ENCODE results near the gene ARHGAP26. TPM values are rescaled to one million over a fixed set of nuclear protein-coding genes. Genes with fewer than 3 reads are reported as not detected.
"Not testable (repeated sequence)": the region's sequence is repeated elsewhere in the genome, so short reads cannot be mapped to it uniquely, and the experiment has no call there.

The ARHGAP26 gene
- total RNA-seq, 1 donor from 2014 or later = 14.1 TPM

DNA sequence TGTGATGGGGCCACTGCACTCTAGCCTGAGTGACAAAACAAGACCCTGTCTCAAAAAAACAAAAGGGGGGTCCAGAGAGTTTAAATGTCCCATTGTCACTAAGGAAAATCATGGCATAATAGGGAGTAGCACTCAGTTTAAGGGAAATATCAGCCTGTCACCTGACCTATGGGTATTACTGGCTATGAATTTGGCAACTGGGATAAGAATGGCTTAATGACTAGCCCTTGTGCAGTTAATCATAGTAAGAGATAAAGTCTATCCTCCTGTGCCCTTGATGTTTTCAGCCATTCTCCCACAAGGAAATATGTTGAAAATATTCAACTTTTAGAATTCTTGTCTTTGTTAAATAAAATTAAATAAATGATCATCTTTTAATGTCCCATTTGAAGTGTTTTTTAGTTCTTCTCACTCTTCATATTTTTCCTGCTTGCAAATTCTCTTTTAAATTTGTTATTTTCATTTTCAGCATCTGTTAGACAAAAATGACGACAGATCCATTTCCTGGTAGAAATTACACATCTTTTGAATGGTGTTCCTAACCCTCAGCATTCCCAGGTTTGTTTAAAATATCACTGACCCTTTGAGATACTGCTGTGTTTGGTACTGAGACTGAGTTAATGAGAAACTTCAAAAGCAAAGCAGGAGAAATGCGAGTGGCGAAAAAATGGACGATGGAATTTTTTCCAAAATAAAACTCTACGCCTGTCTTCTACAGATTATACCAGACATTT lies 191.4 kb downstream of the ARHGAP26 start:
- no peaks in the 10 kb centered on the region for H3K36me3 Mint-ChIP-seq (ENCODE audit: unreplicated experiment)
- peaks cover 17% of the 10 kb centered on the region for H3K4me1 Mint-ChIP-seq (ENCODE audit: unreplicated experiment)
- no peaks in the 10 kb centered on the region for H3K9me3 Mint-ChIP-seq (ENCODE audit: unreplicated experiment)
- no peak overlapping the region for H3K4me3 Mint-ChIP-seq (ENCODE audit: unreplicated experiment)
- TF ChIP-seq CTCF (IDR thresholded peaks at IDR 0.05) = no peak
- no peak for DNase-seq (ENCODE audit: extremely low spot score, unreplicated experiment)
- H3K27me3 Mint-ChIP-seq (ENCODE audit: unreplicated experiment) = no peaks in the 10 kb centered on the region
- H3K27ac Mint-ChIP-seq (ENCODE audit: unreplicated experiment) = no peak overlapping the region

DNA sequence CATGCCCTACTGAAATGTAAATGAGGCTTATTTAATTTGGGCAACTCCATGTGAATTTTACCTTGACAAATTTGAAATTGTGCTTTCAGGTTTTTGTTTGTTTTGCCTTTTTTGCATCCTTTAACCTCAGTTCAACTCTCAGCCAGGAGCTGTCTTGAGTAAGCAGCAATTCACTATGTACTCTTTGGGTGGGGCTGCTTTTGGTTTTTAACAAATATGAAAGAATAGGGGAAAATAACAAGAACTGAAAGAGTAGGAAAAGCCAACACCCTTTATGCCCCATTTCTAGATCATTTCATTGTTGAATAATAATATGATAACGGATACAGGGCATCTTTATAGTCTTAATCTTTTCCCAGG lies 192.0 kb downstream of the ARHGAP26 start:
- no peak for DNase-seq (ENCODE audit: extremely low spot score, unreplicated experiment)
- Mint-ChIP-seq H3K27ac (ENCODE audit: unreplicated experiment) (peak overlapping the region; percentile 14), H3K4me1 (ENCODE audit: unreplicated experiment) (peaks cover 16% of the 10 kb centered on the region), H3K4me3 (ENCODE audit: unreplicated experiment) (no peak overlapping the region), H3K27me3 (ENCODE audit: unreplicated experiment) (no peaks in the 10 kb centered on the region), H3K9me3 (ENCODE audit: unreplicated experiment) (no peaks in the 10 kb centered on the region), H3K36me3 (ENCODE audit: unreplicated experiment) (no peaks in the 10 kb centered on the region)
- no peak for TF ChIP-seq CTCF (IDR thresholded peaks at IDR 0.05)

GRCh38 chr5:142965258-142966120 lies 195.3 kb downstream of the ARHGAP26 start:
- H3K4me1 Mint-ChIP-seq (ENCODE audit: unreplicated experiment); H3K27me3 Mint-ChIP-seq (ENCODE audit: unreplicated experiment); H3K9me3 Mint-ChIP-seq (ENCODE audit: unreplicated experiment); H3K4me3 Mint-ChIP-seq (ENCODE audit: unreplicated experiment); H3K27ac Mint-ChIP-seq (ENCODE audit: unreplicated experiment); DNase-seq (ENCODE audit: extremely low spot score, unreplicated experiment); H3K36me3 Mint-ChIP-seq (ENCODE audit: unreplicated experiment): not testable (repeated sequence)
- peak; percentile 66 for TF ChIP-seq CTCF (IDR thresholded peaks at IDR 0.05)

DNA sequence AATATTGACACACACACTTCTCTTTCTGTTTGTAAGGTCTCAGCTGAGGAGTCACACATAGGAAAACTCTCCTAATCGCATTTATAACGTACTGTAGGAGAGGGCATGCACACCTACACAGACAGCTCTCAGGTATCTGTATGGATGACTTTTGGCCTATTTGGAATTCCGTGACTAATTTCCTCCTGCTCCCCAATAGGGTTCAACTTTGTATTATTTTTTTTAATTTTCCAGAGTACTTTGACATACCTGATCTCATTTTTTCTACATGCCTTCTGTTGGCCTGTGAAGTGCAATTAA lies 195.9 kb downstream of the ARHGAP26 start:
- Mint-ChIP-seq H3K27me3 (ENCODE audit: unreplicated experiment) (no peaks in the 10 kb centered on the region), H3K4me1 (ENCODE audit: unreplicated experiment) (peaks cover 9% of the 10 kb centered on the region)

More for the DNA sequence above, 195.9 kb downstream of the ARHGAP26 start:
- Mint-ChIP-seq H3K9me3 (ENCODE audit: unreplicated experiment) (no peaks in the 10 kb centered on the region), H3K36me3 (ENCODE audit: unreplicated experiment) (no peaks in the 10 kb centered on the region), H3K27ac (ENCODE audit: unreplicated experiment) (no peak overlapping the region), H3K4me3 (ENCODE audit: unreplicated experiment) (no peak overlapping the region)
- DNase-seq (ENCODE audit: extremely low spot score, unreplicated experiment) = no peak
- TF ChIP-seq CTCF (IDR thresholded peaks at IDR 0.05) = no peak

Data from osteocyte (in vitro differentiated cells).